AML-193 (cell line): ENCODE data around the gene OLFML1.
"Not testable (repeated sequence)": the region's sequence is repeated elsewhere in the genome, so short reads cannot be mapped to it uniquely, and the experiment has no call there.

Experiments used
- DNase-seq, 2 experiments: peaks; one replicate each; lab custom pipeline; 2025; lab: John Stamatoyannopoulos, UW

Gene OLFML1

GRCh38 chr11:7512525-7513233 is 27.4 kb downstream of the OLFML1 start:
- peak; percentile 82 to 89 for DNase-seq

DNA sequence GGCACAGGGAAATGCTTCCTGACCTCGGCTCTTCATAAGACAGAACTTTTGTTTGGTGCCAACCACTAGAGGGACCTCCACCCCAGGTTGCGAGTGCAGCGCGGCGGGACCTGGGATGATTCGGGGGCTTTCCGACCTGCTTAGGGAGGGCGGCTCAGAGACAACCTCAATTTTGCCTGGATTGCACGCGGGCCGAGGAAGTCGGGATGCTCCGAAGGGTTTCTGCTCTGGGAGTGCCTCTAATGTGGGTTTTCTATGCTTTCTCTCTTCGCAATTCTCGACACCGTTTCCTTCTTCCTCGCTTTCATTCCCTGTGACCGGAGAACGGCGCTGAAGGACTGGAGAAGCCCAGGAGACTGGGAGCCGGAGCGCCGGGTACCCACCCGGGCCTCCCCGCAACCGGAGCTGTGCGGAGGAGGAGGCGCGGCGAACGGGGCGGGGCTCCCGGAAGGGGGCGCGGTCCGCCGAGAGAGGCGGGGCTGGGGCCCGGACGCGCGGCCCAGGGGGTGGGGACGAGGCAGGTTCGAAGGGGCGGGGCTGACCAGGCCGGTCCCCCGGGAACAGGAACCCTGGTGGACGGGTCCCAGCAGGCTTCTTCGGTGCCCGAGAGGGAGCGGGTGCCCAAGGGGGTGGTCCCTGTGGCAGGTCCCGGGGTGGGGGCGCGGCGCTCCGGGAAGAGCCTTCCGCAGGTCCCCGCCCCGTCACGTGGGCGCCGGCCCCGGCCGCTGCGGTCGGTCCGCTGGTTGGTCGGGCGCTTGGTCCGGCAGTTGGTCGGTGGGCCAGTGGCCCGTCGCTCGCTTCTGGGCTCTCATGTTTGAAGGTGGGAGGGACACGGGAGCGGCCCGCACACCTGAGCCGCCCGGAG is 28.2 kb downstream of the OLFML1 start, which contains the start of gene PPFIBP2:
Gene PPFIBP2, plus strand, starts transcription at position 766 of the 865 bp plus-strand sequence. CDS start 35,477 bp downstream, outside the sequence.
- peak; percentile 52 to 76 for DNase-seq

- peak in 1 of 2 experiments; percentile 11 for DNase-seq
Measured at GRCh38 chr11:7514099-7514591, 28.8 kb downstream of the OLFML1 start.

GRCh38 chr11:7515447-7515886 is 30.2 kb downstream of the OLFML1 start:
- no peak for DNase-seq

- DNase-seq, result no peak
Measured at GRCh38 chr11:7516475-7516874, 31.2 kb downstream of the OLFML1 start.

DNA sequence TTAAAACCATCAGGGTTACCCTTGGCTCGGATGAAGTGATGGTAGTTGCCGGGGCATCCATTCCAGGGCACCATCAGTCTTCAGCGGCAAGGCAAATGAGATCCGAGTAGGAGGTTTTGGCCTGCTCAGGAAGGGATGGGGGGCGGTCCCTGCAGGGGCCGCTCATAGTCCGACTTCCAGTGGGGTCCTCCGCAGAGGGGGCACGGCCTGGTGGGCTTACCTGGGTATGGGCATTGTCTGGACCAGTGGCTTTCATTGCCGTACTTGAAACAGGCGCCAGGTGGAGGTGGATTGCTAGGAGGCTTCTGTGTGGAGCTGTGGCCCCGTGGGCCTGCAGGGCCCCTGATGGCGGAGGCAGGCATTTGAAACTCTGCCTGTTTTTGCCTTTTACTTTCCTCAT is 32.4 kb downstream of the OLFML1 start:
- not testable (repeated sequence) for DNase-seq

DNA sequence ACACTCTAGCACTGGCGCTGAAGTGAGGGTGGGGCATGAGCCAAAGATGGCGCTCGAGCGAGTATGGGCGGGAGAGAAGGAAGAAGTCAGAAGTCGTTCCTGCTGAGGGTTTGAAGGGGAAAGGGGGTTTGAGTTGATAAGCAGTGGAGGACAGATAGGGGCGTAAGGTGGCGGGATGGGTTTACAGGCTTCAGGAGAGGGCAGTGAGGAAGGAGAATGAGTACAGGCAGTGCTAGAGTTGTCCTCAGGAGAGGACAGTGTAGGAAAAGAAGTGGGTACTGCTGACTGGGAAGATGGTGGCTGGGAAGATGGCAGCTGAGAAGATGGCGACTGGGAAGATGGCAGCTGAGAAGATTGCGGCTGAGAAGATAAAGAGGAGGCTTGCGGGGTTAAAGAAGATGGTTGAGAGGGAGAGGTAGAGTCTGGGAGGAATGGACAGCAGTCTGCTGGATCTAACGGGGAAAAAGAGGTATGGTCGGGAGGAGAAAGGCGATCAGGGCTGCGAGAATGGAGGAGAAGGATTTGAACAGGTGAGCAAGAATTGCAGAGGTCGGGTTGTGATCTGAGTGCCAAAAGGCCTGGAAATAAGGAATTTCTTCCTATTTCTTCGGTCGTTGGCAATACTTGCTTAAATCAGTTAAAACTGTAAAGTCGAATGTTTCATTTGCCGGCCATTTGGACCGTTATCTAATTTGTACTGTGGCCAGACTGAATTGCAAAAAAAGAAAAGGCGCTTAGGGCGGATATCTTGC is 33.7 kb downstream of the OLFML1 start:
- no peak for DNase-seq

DNA sequence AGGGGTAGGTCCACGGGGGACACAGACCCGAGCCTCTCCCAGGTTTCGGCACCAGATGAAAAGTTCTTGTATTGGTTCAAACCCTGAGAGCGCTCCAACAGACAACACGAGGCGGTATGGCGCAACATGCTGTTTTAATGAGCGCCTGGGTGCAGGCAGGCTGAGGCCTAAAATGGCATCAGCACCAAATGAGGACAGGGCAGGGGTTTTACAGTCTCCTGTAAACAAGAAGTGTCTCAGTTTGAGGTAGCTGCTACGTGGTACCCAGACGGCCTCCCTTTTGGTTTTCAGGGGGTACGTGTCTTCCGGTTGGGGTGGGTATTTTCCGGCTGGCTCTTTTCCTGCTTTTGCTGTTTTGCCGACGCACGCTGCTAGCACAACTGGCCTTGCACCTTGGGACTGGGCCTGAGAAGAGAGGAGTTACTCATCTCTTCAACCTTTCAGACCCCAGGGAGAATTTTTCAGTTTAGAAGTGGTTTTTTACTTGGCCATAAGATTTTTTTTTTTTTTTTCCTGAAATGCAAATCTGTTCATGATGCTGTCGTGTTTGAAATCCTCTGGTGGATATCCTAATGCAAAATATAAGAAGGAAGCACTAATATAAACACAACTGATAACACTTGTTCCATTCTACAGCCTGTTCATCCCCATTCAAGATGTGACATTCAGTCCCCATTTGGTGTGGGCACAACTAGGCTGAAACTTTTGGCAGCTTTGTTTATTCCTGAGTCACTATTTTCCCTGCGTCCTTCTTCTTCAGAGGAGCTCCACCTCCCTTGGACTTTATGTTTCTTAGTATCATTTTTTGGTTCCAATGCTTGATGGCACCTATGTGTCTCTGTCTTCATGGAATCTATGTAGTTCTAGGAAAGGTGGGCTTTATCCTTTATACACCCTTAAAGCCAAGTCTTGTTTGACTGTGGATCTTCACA is 35.0 kb downstream of the OLFML1 start:
- DNase-seq, result no peak

DNA sequence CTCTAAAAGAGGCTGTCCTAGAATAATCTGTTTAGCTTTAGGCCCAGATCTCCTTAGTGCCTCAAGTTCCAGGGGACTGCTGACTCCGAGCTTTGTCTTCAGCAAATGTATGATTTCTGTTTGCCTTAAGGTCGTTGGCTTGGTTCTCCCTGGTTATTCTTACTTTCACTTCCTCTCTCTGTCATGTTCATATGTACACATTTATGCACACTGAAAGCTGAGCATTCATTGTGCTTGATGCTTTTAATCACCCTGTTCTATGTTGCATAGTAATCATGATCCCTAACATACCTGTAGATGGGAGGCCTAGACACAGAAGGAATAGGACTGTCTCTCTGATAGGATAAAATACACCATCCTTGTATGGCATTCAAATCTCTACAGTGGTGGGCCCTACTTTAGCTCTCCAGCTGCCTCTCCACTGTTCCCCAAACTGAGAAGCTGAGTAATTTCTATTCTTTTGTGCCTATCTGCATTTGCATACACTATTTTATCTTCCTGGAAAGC is 35.7 kb downstream of the OLFML1 start:
- DNase-seq, result peak in 1 of 2 experiments; percentile 13

- no peak for DNase-seq
Measured at GRCh38 chr11:7522121-7522520, 36.8 kb downstream of the OLFML1 start.

DNA sequence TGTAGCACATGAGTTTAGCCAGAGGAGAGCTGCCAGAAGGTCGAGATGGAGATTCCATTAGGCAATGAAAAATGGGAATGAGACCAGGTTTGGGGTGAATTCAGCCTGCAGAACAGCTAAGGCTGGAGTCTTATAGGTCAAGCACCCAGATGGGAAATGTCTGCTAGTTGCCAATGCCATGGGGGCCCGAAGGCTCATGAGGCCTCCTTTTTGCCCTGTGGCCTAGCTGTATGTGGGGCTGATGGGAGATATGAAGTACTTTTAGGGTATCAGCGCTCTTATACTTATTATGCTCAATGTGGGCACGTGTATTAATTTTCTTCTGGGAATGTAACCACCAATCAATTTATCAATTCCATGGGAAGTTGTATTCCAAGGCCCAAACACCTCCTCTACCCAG is 37.2 kb downstream of the OLFML1 start:
- DNase-seq, result no peak

GRCh38 chr11:7523416-7524210 is 38.3 kb downstream of the OLFML1 start:
- DNase-seq, result no peak

DNA sequence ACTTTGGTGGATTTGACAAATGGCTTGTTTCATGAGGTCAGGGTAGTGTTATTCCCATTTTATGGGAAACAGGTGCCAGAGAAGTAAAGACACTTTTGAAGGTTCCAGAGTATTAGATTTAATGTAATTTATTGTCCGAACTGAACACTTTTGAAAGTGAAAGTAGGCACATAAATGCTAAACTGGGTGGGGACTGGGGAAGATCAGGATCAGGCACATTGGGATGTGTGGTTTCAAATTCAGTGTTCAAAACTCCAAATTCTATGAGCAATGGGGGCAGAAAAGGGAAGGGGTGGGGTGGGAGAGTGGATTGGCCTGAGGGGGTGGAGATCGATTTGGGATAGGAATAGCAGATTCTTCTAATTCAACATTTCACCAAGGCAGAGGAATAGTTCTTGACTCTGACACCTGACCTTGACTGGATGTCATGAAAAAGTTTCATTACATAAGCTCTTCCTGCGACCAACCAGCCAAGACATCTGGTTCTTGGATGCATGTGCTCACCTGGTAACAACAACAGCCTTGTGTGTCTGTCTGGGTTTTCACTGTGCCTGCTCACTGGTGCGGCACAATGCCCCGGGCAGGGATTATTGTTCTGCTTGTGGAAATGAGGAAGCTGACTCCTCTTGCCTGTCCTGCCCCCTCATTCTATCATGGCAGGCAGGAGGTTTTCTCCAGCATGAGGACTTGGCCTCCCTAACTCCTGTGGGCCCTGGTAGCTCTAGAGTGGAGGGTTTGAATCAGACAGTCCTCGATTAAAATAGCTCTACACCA is 39.3 kb downstream of the OLFML1 start:
- peak; percentile 25 to 50 for DNase-seq

DNA sequence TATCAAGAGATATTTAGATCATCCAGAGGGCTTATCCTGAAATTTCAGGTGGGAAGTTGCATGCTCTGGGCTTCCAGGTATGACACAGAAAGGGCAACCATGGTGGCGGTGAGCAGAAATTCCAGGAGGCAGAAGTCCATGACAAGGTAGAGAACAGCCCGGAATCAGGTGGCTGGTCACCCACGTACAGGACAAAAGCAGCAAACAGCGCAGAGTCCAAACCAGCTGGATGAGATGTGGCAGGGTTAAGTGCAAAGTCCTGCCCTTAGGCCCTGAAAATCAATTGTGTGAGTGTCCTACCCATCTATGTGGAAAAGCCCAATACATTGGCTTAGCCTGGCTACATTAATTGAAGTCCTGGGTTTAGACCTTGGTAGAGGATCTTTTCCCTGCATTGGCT is 40.1 kb downstream of the OLFML1 start:
- DNase-seq, result no peak

DNA sequence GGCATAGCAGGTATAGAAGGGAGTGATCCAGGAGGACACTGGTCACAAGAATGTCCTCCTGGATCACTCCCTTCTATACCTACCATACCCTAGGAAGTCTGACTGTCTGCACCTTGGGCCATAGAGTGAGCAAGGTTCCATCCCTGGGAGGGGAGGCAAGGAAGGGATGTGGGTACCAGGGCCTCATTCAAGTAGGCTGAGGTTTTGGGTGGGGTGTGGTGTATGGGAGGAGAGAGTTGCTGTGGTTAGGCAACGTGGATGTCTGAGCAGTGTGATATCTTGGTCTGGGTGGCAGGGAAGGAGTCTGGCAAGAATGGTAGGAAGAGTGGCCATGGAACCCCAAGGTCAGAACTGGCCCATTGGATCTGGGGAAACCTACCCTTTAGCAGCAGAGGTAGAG is 41.7 kb downstream of the OLFML1 start:
- no peak for DNase-seq

DNA sequence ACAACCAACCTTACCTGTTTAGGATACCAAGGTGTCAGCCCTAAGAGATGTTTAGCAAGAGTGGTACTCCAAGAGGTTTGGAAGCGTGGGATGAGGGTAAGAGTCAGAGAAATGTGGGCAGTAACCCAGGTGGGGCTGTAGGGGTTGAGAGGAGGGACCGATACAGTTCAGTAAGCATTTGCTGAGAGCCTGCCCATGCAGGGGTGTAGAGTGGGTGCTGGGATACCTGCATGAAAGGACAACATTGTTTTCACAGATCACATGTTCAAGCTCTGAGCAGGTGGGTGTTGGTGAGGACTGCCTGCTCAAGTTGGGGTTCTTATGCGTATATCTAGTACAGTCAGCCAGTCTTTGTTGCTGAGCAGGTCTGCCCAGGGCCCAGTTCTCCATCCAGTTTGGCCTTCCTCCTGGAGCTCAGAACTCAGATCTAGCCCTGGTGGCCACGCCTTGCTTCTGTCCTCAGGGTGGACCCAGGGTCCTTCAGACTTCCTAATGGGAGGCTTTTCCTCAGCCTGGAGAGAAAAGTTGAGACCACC is 43.3 kb downstream of the OLFML1 start:
- no peak for DNase-seq

DNA sequence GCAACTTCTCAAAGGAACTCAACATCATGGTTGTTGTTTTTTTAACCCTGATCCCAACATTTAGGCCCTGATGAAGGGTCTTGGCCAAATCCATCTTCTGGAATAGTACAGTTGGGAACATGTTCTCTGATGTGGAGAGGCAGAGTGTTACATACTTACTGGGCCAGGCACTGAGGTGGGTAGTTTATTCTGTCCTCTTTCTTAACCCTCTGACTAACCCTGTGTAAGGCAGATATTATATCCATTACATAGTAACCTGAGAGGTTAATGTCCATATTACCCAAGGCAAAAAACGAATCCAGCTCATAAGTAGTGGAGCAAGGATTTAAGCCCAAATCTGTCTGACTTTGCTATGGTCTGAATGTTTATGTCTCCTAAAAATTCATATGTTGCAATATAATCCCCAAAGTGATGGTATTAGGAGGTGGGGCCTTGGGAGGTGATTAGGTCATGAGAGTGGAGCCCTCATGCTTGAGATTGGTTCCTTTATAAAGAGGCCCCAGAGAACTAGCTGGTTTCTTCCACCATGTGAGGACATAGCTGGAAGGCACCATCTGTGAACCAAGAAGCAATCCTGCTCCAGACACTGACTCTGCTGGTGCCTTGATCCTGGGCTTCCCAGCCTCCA is 44.8 kb downstream of the OLFML1 start:
- DNase-seq, result no peak

DNA sequence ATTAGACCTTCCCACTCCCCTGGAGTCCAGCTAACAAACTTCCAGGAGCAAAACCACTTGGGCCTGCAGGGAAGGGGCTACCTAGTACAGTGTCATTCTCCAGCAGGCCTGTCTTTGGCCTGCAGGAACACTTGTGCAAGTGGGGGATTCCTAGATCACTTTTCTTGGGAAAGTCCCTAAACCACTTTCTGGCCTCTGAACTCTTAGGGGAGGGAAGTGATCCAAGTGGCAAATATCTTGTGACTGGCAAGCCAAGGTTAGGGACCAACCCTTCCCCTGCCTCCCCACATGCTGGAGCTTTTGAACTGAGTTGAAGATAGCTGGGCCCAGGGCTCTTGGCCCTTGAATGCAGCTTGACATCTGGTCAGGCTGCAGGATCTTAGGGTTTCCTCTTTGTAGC is 45.7 kb downstream of the OLFML1 start:
- no peak for DNase-seq
